ENCODE results near the gene TAF1.
"Not testable (repeated sequence)": the region's sequence is repeated elsewhere in the genome, so short reads cannot be mapped to it uniquely, and the experiment has no call there.

- not testable (repeated sequence) for TF ChIP-seq THRB (CRISPR knock-in tag; conservative IDR thresholded peaks at IDR 0.05); JUN (IDR thresholded peaks at IDR 0.05; ENCODE audit: borderline replicate concordance, low read depth, low read length); JUN (CRISPR knock-in tag; IDR thresholded peaks at IDR 0.05; ENCODE audit: borderline replicate concordance); HOMEZ (CRISPR knock-in tag; IDR thresholded peaks at IDR 0.05); EP300 (IDR thresholded peaks at IDR 0.05; ENCODE audit: low read length); POLR2A (conservative IDR thresholded peaks at IDR 0.05); ATF3 (IDR thresholded peaks at IDR 0.05); ATF3 (CRISPR knock-in tag; conservative IDR thresholded peaks at IDR 0.05); E2F1 (CRISPR knock-in tag; IDR thresholded peaks at IDR 0.05)
Observed at GRCh38 chrX:71451518-71451917, 85.4 kb downstream of the TAF1 start.

Measured in K562 (cell line).